ENCODE results near the gene FRMD4A.

The FRMD4A gene

GRCh38 chr10:14182781-14183180, 147.9 kb downstream of the FRMD4A start:
- no peak for DNase-seq

GRCh38 chr10:14181567-14181936, 149.2 kb downstream of the FRMD4A start:
- DNase-seq, result no peak

GRCh38 chr10:14180911-14181566, 149.7 kb downstream of the FRMD4A start:
- DNase-seq, result no peak

- no peak for DNase-seq
These were observed 151.5 kb downstream of the FRMD4A start for GRCh38 chr10:14179251-14179650.

GRCh38 chr10:14173706-14174594, 156.8 kb downstream of the FRMD4A start:
- no peak for DNase-seq

- no peak for DNase-seq
These were observed 157.4 kb downstream of the FRMD4A start for GRCh38 chr10:14173391-14173705.

GRCh38 chr10:14172336-14172950, 158.3 kb downstream of the FRMD4A start:
- no peak for DNase-seq

GRCh38 chr10:14171336-14171735, 159.4 kb downstream of the FRMD4A start:
- no peak for DNase-seq

- no peak for DNase-seq
These were observed 167.2 kb downstream of the FRMD4A start for GRCh38 chr10:14163377-14164086.

- no peak for DNase-seq
These were observed 167.9 kb downstream of the FRMD4A start for GRCh38 chr10:14162629-14163344.

- no peak for DNase-seq
These were observed 168.7 kb downstream of the FRMD4A start for GRCh38 chr10:14162061-14162460.

- DNase-seq, result no peak
These were observed 170.4 kb downstream of the FRMD4A start for GRCh38 chr10:14160299-14160698.

- no peak for DNase-seq
These were observed 172.1 kb downstream of the FRMD4A start for GRCh38 chr10:14158575-14158974.

GRCh38 chr10:14156104-14156503, 174.6 kb downstream of the FRMD4A start:
- DNase-seq, result no peak

- no peak for DNase-seq
These were observed 177.1 kb downstream of the FRMD4A start for GRCh38 chr10:14153570-14154055.

- DNase-seq, result no peak
These were observed 179.2 kb downstream of the FRMD4A start for GRCh38 chr10:14151571-14151970.

GRCh38 chr10:14150526-14150925, 180.2 kb downstream of the FRMD4A start:
- no peak for DNase-seq

GRCh38 chr10:14146501-14146900, 184.2 kb downstream of the FRMD4A start:
- no peak for DNase-seq

GRCh38 chr10:14146025-14146424, 184.7 kb downstream of the FRMD4A start:
- DNase-seq, result no peak

GRCh38 chr10:14144451-14144850, 186.3 kb downstream of the FRMD4A start:
- no peak for DNase-seq

GRCh38 chr10:14142606-14143250, 188.0 kb downstream of the FRMD4A start:
- DNase-seq, result no peak

GRCh38 chr10:14141283-14141682, 189.4 kb downstream of the FRMD4A start:
- DNase-seq, result no peak

Measured in activated T-cell treated with anti-CD3 and anti-CD28 coated beads, Interleukin-2, amount 50 U/mL, for 1 hour (primary cell).